NCI-H1092 (cell line): ENCODE measurements around the gene PPP1R12C.

ENCODE experiments used
- DNase-seq: peaks from one replicate; lab custom pipeline; 2025; lab: John Stamatoyannopoulos, UW

PPP1R12C gene

GRCh38 chr19:55146705-55147273 lies 29.4 kb upstream of the PPP1R12C start:
- DNase-seq: no peak

- no peak for DNase-seq
Observed at GRCh38 chr19:55146078-55146704, 28.8 kb upstream of the PPP1R12C start.

DNA sequence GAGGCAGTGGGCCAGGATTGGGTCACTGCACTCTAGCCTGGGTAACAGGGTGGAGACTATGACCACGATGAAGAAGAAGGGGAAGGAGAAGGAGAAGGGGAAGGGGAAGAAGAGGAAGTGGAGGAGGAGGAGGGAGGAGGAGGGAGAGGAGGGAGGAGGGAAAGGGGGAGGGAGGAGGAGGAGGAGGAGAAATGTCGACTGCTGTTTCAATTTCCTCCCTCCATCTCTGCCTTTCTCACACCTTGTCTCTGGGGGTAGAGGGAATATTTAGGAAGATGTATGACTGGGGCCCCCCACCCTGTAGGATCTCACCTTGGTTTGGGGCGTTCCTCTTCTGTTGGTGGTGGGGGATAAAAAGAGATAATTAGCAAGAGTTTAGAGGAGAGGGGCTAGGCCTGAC lies 27.8 kb upstream of the PPP1R12C start:
- DNase-seq: no peak

DNA sequence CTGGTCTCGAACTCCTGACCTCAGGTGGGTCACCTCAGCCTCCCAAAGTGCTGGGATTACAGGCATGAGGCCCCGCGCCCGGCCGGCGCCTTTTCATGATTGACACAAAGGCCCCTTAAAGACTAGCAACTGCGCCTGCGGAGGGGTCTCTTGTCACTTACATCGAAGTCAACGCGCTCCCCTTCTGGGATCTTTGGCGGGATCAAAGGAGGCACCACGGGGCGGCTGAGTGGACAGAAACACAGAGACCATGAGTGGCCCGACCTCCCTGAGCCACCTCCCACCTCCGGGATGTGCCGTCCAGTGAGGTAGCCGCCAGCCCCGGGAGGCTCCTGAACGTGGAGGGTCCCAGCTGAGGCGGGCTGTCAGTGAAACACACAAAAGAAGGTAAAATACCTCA lies 24.3 kb upstream of the PPP1R12C start:
- no peak for DNase-seq

- DNase-seq: no peak
Observed at GRCh38 chr19:55137915-55138314, 20.5 kb upstream of the PPP1R12C start.

GRCh38 chr19:55136399-55137102 lies 19.1 kb upstream of the PPP1R12C start:
- DNase-seq: no peak

DNA sequence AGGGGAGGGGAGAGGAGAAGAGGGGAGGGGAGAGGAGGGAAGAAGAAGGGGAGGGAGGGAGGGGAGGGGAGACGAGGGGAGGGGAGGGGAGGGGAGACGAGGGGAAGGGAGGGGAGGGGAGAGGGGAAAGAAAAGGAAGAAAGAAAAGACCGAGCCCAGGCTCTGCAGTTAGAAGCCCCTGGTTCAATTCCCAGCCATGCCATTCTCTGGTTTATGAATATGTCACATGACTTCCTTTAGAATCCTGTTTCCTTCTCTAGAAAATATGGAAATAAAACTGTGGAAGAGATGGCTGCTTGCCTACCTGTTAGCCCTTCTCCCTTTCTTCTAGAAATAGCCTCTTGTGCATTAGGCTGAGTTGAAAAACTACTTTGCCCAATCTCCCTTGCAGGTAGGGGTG lies 17.3 kb upstream of the PPP1R12C start:
- no peak for DNase-seq

GRCh38 chr19:55133639-55134444 lies 16.4 kb upstream of the PPP1R12C start:
- no peak for DNase-seq

DNA sequence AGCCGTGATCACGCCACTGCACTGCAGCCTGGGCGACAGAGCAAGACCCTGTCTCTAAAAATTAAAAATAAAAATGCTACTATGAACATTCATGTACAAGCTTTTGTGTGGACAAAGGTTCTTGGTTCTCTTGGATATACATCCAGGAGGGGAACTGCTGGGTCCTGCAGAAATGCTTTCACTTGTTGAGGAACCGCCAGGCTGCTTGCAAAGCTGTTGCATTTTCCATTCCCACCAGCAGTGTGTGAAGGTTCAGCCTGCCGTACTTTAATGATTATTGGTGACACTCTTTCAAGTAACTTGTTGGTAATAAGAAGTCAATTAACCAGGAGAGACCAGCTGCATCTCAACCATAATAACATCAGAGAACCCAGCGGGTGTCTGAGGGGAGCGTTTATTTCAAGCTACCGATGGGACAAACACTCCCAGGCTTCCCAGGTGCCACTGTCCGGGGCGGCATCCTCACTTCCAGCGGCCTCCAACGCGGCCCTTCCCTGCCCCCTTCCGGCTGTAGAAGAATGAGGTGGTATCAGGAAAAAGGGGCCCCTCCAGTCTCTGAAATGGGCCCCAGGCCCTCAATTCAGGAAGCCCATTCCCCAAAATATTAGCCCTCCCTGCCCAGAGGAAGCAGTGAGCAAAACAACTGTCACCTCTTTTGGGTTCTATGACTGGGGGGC lies 15.2 kb upstream of the PPP1R12C start:
- DNase-seq: no peak

DNA sequence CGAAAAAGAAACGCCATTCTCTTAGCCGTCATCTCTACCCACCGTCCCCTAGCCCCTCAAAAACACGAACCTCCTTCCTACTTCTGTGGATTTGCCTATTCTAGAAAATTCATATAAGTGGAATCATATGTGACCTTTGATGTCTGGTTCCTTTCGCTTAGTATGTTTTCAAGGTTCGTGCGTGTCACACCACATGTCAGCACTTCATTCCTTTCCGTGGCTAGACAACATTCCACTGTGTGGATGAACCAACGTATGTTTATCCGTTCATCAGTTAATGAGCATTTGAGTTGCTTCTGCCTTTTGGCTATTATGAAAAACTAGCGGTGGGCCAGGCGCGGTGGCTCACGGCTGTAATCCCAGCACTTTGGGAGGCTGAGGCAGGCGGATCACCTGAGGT lies 14.0 kb upstream of the PPP1R12C start:
- no peak for DNase-seq

DNA sequence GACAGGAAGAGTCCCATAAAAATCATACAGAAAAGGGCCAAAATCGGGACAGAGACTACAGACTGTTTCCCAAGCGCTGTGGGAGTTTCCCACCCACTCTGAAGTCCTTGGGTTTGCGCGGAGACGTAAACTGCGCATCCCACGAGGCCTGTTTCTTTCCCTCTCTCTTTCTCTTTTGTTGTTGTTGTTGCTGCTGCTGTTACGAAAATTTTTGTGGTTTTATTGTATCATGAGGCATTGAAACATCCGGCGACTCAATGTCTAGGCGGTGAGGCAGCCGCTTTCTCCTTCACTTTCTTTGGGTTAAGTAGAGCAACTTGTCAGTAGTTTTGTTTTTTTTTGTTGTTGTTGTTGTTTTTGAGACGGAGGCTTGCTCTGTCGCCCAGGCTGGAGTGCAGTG lies 1.6 kb upstream of the PPP1R12C start:
- no peak for DNase-seq

GRCh38 chr19:55118401-55118991 lies 1.1 kb upstream of the PPP1R12C start:
- DNase-seq: no peak

DNA sequence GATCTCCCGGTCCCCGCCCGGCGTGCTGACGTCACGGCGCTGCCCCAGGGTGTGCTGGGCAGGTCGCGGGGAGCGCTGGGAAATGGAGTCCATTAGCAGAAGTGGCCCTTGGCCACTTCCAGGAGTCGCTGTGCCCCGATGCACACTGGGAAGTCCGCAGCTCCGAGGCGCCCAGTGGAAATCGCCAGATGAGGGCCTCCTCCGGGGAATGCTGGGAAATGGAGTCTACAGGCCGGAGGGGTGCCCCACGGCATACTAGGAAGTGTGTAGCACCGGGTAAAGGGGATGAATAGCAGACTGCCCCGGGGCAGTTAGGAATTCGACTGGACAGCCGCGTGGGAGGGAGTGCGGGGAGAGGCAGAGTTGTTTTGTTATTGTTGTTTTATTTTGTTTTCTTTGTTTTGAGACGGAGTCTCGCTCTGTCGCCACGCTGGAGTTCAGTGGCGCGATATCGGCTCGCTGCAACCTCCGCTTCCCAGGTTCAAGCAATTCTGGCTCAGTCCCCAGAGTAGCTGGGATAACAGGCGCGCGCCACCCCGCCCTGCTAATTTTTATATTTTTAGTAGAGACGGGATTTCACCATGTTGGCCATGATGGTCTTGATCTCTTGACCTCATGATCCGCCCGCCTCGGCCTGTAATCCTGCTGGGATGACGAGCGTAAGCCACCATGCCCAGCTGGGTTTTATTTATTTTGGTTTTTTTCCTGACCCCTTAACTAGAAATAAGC lies 390 bp upstream of the PPP1R12C start:
- peak; percentile 92 for DNase-seq

DNA sequence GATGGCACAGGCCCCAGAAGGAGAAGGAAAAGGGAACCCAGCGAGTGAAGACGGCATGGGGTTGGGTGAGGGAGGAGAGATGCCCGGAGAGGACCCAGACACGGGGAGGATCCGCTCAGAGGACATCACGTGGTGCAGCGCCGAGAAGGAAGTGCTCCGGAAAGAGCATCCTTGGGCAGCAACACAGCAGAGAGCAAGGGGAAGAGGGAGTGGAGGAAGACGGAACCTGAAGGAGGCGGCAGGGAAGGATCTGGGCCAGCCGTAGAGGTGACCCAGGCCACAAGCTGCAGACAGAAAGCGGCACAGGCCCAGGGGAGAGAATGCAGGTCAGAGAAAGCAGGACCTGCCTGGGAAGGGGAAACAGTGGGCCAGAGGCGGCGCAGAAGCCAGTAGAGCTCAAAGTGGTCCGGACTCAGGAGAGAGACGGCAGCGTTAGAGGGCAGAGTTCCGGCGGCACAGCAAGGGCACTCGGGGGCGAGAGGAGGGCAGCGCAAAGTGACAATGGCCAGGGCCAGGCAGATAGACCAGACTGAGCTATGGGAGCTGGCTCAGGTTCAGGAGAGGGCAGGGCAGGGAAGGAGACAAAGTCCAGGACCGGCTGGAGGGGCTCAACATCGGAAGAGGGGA lies 1.1 kb downstream of the PPP1R12C start:
- DNase-seq: no peak

DNA sequence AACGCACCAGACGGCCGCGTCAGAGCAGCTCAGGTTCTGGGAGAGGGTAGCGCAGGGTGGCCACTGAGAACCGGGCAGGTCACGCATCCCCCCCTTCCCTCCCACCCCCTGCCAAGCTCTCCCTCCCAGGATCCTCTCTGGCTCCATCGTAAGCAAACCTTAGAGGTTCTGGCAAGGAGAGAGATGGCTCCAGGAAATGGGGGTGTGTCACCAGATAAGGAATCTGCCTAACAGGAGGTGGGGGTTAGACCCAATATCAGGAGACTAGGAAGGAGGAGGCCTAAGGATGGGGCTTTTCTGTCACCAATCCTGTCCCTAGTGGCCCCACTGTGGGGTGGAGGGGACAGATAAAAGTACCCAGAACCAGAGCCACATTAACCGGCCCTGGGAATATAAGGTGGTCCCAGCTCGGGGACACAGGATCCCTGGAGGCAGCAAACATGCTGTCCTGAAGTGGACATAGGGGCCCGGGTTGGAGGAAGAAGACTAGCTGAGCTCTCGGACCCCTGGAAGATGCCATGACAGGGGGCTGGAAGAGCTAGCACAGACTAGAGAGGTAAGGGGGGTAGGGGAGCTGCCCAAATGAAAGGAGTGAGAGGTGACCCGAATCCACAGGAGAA lies 1.9 kb downstream of the PPP1R12C start:
- DNase-seq: no peak

GRCh38 chr19:55114566-55115145 lies 2.8 kb downstream of the PPP1R12C start:
- no peak for DNase-seq

- DNase-seq: no peak
Observed at GRCh38 chr19:55113570-55114039, 3.8 kb downstream of the PPP1R12C start.

DNA sequence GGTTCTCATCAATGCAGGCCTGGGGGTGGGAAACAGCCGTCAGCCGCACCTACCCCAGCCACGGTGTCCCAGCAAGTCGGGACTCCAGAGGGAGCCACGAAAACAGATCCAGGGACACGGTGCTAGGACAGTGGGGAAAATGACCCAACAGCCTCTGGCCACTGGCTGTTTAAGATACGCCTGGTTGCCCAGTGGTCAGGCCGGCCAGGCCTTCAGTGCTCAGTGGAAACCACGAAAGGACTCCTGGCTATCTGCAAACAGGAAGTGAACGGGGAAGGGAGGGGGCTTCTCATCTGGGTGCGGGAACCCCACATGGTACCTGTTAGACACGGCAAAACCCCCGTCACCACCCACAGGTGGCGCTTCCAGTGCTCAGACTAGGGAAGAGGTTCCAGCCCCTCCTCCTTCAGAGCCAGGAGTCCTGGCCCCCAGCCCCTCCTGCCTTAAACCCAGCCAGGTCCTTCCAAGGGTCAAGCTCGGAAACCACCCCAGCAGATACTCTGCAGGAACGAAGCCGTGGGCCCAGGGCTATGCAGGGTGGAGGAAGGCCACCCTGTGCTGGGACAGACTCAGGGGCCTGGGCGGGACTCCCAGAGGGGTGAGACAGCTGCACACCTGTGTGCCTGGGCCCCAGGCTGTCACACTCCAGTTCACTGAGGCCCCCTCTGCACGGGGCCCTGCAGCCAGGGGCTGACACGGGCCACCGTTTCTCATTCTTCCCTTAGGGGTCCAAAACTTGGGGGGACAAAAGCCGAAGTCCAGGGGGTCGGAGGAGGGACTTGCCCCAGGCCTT lies 4.5 kb downstream of the PPP1R12C start:
- no peak for DNase-seq

GRCh38 chr19:55112246-55112776 lies 5.1 kb downstream of the PPP1R12C start:
- DNase-seq: no peak
